Measurements from ENCODE around the gene RYR3.

DNA sequence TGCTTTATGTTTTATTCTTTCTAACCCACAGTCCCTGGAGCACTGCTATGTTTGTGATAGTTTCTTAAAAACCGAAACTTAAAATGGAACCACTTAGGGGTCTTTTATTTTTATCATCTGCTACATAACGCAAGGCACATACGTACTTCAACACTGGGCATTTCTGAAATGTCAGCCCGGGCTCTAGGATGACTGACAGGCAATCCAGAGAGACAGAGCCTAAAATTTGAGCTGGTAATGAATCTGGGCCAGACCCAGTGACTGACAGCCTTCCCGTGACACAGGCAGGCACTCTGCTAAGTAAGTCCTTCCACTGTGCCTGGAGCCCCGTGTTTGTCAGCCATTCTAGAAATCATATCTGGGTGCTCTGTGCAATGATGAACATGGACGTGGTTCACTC lies 84.6 kb downstream of the RYR3 start:
- TF ChIP-seq, protein P1, sequence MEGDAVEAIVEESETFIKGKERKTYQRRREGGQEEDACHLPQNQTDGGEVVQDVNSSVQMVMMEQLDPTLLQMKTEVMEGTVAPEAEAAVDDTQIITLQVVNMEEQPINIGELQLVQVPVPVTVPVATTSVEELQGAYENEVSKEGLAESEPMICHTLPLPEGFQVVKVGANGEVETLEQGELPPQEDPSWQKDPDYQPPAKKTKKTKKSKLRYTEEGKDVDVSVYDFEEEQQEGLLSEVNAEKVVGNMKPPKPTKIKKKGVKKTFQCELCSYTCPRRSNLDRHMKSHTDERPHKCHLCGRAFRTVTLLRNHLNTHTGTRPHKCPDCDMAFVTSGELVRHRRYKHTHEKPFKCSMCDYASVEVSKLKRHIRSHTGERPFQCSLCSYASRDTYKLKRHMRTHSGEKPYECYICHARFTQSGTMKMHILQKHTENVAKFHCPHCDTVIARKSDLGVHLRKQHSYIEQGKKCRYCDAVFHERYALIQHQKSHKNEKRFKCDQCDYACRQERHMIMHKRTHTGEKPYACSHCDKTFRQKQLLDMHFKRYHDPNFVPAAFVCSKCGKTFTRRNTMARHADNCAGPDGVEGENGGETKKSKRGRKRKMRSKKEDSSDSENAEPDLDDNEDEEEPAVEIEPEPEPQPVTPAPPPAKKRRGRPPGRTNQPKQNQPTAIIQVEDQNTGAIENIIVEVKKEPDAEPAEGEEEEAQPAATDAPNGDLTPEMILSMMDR (IDR thresholded peaks at IDR 0.05): no peak
- no peak for TF ChIP-seq EZH2 (IDR thresholded peaks at IDR 0.05; ENCODE audit: borderline replicate concordance, insufficient read depth, low read depth, low read length, poor library complexity, severe bottlenecking)
